Gastroesophageal sphincter (tissue), 4 donors: ENCODE data around the gene FAM204A. TPM values are rescaled to one million over a fixed set of nuclear protein-coding genes. Genes with fewer than 3 reads are reported as not detected.

Source experiments
- ATAC-seq: fragments of 150-250 bp; one replicate; pipeline ENCODE4 v1.9.1; 2016; ENCODE audit warnings: mild to moderate bottlenecking, moderate library complexity
- H3K27ac ChIP-seq, 4 donors: fragments of 200-600 bp; sonication (generic) in 3 of 4; 1 replicate in 3 of 4; 2 replicates in 1 of 4; pipeline ENCODE4 v1.5.1; 2016 to 2019
- H3K27me3 ChIP-seq: fragments of 200-600 bp; sonication (generic); one replicate; pipeline ENCODE4 v1.5.1; 2019
- H3K36me3 ChIP-seq, 2 donors: fragments of 200-600 bp; sonication (generic); one replicate each; pipeline ENCODE4 v1.5.1; 2019; ENCODE audit warnings: control low read depth in 1 of 2
- H3K4me1 ChIP-seq, 3 donors: fragments of 200-600 bp; sonication (generic); 1 replicate in 2 of 3; 2 replicates in 1 of 3; pipeline ENCODE4 v1.5.1; 2016 to 2019; ENCODE audit warnings: control low read depth in 2 of 3
- H3K4me3 ChIP-seq, 2 donors: fragments of 200-600 bp; sonication (generic); one replicate each; pipeline ENCODE4 v1.5.1; 2019; ENCODE audit warnings: mild to moderate bottlenecking in 1 of 2, moderate library complexity in 1 of 2
- H3K9me3 ChIP-seq, 3 donors: fragments of 200-600 bp; sonication (generic); one replicate each; pipeline ENCODE4 v1.5.1; 2017 to 2019; ENCODE audit warnings: control low read depth in 2 of 3
- CTCF ChIP-seq, 4 experiments: fragments of 200-600 bp in 2 of 4; fragments of 450-650 bp in 2 of 4; sonication (generic) in 1 of 4; IDR thresholded peaks; one replicate each; pipeline ENCODE4 v1.5.1; 2017 to 2019; ENCODE audit warnings: antibody characterized with exemption in 4 of 4, mild to moderate bottlenecking in 2 of 4, moderate library complexity in 2 of 4
- EP300 ChIP-seq: sonication (generic); formaldehyde crosslinking; IDR thresholded peaks from one replicate; pipeline ENCODE4 v1.6.1; 2017; ENCODE audit warnings: antibody characterized with exemption, mild to moderate bottlenecking
- POLR2A ChIP-seq, 2 donors: fragments of 450-650 bp; IDR thresholded peaks; one replicate each; pipeline ENCODE4 v1.6.1; 2017; ENCODE audit warnings: antibody characterized with exemption in 2 of 2, mild to moderate bottlenecking in 2 of 2, moderate library complexity in 1 of 2
- POLR2AphosphoS5 ChIP-seq: sonication (generic); formaldehyde crosslinking; IDR thresholded peaks from one replicate; pipeline ENCODE4 v1.6.1; 2017; ENCODE audit warnings: antibody characterized with exemption
- WGBS, 2 donors: methylation state at CpG; one replicate each; pipeline ENCODE4 v1.1.5; 2018; ENCODE audit warnings: low coverage in 1 of 2; 5-methylcytosine and 5-hydroxymethylcytosine counted together
- total RNA-seq, 4 donors: library from RNA; depleted of rRNA; stranded (reverse); fragments of >200 nt; gene quantifications; one replicate each; pipeline ENCODE4 v1.1.0, GENCODE V29; 2016

FAM204A gene
- total RNA-seq, 4 donors from 2014 or later, result 76.1 to 113 (median 97.9) TPM

DNA sequence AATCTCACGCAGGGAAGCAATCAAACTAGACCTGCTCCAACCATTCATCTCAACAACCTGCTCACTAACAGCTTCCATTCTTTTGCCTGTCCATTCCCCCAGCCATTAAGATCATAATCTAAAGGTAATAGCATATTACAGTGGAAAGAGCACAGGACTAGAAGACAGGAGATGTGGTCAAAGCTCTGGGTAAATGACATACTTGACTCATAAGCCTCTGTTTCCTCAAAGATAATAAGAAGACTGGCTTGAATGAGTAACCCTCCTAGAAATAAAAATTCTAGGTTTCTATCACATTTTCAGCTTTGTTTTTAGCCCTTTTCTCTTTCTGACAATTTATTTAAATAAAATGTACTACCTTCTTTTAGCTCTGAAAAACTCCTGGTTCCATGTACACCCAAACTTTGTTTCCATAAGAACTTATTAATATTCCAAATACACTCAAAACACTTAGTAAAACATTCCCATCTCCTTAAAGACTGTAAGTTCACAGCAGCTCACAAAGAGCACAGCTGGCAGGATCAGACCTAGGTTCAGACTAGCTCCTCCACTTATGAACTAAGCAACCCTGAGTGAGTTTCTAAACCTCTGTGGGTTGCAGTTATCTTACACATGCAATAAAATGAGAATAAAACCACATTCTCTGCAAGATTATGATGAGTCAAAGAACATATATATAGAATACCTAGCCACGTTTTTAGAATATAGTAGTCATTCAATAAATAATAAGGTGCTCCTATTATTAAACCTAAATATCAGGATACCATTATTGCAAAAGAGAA, 11.6 kb downstream of the FAM204A start:
- H3K9me3 ChIP-seq, result no peaks in the 10 kb centered on the region
- ATAC-seq, result no peak
- WGBS, 2 donors, result 93 to 94% methylated on average over 2 of the region's 2 CpGs

GRCh38 chr10:118324140-118324539, 18.0 kb downstream of the FAM204A start:
- Histone ChIP-seq H3K27me3 (no peaks in the 10 kb centered on the region), H3K4me1 (peaks cover 0 to 22% (median 0%) of the 10 kb centered on the region in 3 donors), H3K9me3 (no peaks in the 10 kb centered on the region), H3K36me3 (peaks cover 0 to 75% of the 10 kb centered on the region in 2 donors), H3K4me3 (no peak overlapping the region), H3K27ac (no peak overlapping the region)
- 92 to 100% methylated on average over 2 of the region's 2 CpGs for WGBS, 2 donors
- no peak for TF ChIP-seq CTCF (IDR thresholded peaks at IDR 0.05)
- no peak for TF ChIP-seq EP300
- no peak for TF ChIP-seq POLR2AphosphoS5
- TF ChIP-seq POLR2A (IDR thresholded peaks at IDR 0.05), result no peak
- ATAC-seq, result no peak

More for the DNA sequence above, 11.6 kb downstream of the FAM204A start:
- H3K36me3 ChIP-seq, result peaks cover 0 to 88% of the 10 kb centered on the region in 2 donors
- TF ChIP-seq POLR2AphosphoS5 (no peak), EP300 (no peak), CTCF (IDR thresholded peaks at IDR 0.05) (no peak), POLR2A (IDR thresholded peaks at IDR 0.05) (no peak)
- H3K27me3 ChIP-seq, result no peaks in the 10 kb centered on the region
- H3K4me3 ChIP-seq, result no peak overlapping the region
- H3K4me1 ChIP-seq, result peaks cover 0 to 15% (median 0%) of the 10 kb centered on the region in 3 donors
- H3K27ac ChIP-seq, result no peak overlapping the region

GRCh38 chr10:118321724-118322575, 20.2 kb downstream of the FAM204A start:
- Histone ChIP-seq H3K9me3 (no peaks in the 10 kb centered on the region), H3K4me3 (no peak overlapping the region), H3K27me3 (no peaks in the 10 kb centered on the region), H3K27ac (peak overlapping the region in 3 of 4 donors; percentile 5 to 53 (median 38)), H3K36me3 (peaks cover 0 to 56% of the 10 kb centered on the region in 2 donors), H3K4me1 (peaks cover 0 to 22% (median 0%) of the 10 kb centered on the region in 3 donors)
- no peak for ATAC-seq
- WGBS, 2 donors, result 51 to 56% methylated on average over 4 to 6 of the region's 6 CpGs
- TF ChIP-seq EP300 (no peak), POLR2A (IDR thresholded peaks at IDR 0.05) (no peak), POLR2AphosphoS5 (no peak), CTCF (IDR thresholded peaks at IDR 0.05) (no peak)

- Histone ChIP-seq H3K9me3 (no peaks in the 10 kb centered on the region), H3K36me3 (peaks cover 0 to 50% of the 10 kb centered on the region in 2 donors), H3K27ac (no peak overlapping the region), H3K4me3 (no peak overlapping the region), H3K27me3 (no peaks in the 10 kb centered on the region), H3K4me1 (peaks cover 0 to under 1% (median 0%) of the 10 kb centered on the region in 3 donors)
- 71 to 90% methylated on average over 6 of the region's 6 CpGs for WGBS, 2 donors
- no peak for ATAC-seq
- no peak for TF ChIP-seq POLR2AphosphoS5
- TF ChIP-seq EP300, result no peak
- no peak for TF ChIP-seq CTCF (IDR thresholded peaks at IDR 0.05)
- no peak for TF ChIP-seq POLR2A (IDR thresholded peaks at IDR 0.05)
Observed at GRCh38 chr10:118315629-118316028, 26.5 kb downstream of the FAM204A start.
